SIG-M5 (cell line): ENCODE results near the gene STARD8.

Experiments
- DNase-seq: peaks from one replicate; lab custom pipeline; 2025; lab: John Stamatoyannopoulos, UW

The STARD8 gene

DNA sequence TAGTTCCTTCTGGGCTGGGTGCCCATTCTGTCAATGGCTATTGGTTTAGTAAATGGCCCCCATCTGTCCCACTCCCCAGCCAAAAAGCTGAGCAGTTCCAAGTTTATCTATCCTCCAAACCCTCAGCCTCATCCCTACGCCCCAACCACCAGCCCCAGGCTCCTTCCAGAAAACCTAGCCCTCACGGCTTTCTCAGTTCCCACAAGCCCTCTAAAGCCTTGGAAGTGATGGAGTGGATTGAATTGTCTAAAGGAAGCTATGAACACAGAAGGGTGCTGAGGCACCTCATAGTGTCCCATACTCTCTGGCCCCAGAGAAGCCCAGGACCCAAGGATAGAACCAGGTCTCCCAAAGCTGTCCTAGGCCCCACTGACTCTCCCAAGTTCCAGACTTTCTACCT is 105.8 kb downstream of the STARD8 start:
- no peak for DNase-seq

- no peak for DNase-seq
Measured at GRCh38 chrX:68754406-68754805, 106.9 kb downstream of the STARD8 start.

DNA sequence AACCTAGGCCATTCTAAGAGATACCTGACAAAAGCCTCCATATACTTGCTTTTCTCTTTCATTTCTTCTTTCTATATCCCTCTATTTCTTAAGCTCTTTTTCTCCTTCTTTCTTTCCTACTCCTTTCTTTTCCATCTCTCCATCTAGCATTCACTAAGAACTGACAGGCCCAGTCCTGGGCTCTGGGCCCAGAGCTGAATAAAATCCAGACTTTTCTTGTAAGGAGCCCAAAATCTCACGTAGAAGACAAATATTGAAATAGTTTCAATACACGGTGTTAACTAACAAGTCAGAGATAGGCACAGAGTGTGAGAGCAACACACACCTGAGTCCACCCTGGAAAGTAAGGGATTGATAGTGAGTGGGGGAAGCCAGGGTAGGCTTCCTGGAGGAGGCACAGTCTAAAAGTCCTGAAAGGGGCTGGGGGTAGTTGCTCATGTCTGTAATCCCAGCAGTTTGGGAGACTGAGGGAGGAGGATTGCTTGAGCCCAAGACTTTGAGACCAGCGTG is 108.2 kb downstream of the STARD8 start:
- no peak for DNase-seq

DNA sequence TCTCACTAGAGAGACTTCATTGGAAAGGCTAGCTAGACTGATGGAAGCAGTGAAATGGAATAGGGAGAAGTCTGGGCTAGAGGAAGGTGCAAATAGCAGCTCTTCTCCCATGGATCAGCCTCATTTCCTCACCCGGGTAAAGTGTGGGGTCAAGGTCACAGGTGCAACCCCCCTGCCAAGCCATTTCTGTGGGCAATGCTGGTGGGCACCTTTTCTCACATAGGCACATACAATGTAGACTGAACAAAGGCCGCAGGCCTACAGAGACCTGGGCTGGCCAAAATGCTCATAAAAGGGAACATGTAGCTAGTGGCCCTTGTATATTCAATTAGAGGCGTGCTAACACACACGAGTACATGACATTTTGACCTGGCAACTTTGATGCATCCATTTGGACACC is 109.9 kb downstream of the STARD8 start:
- no peak for DNase-seq

DNA sequence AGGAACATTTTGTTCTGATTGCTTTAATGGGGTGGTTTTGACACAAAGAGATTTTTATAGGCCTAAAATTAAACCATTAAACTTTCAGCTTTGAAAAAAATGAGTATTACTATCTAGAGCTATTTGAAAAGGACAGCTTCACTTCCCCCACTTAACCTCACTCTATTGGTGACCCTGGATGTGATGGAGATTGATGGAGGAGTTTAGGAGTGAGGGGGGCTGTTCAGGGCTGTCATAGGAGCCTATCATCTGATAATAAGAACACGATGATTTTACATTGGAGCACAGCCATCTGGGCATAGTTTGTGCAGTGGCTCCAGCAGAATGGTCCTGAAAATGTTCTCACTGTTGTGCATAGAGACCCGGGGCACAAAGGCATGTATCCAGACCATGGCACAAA is 110.3 kb downstream of the STARD8 start:
- DNase-seq = no peak

DNA sequence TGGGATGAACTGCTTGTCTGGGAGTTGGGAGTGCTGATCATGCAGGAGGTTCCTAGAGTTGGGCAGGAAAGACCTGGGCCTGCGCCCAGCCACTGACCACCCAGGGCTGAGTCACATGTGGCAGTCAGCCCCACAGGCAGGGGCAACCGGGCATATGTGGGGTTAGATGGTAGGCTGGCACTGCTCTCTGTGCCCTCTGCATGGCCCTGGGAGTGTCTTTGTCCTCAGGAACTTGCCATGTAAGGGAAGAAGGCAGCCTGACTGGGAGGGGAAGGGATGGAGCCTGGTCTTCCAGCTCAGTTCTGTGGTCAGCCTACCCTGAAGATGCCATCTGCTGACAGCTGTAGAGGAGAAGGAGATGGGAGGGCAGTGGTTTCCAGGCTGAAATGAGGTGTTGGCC is 111.2 kb downstream of the STARD8 start:
- no peak for DNase-seq

GRCh38 chrX:68761086-68761485 is 113.6 kb downstream of the STARD8 start:
- no peak for DNase-seq

- DNase-seq = no peak
Measured at GRCh38 chrX:68762766-68763165, 115.3 kb downstream of the STARD8 start.

DNA sequence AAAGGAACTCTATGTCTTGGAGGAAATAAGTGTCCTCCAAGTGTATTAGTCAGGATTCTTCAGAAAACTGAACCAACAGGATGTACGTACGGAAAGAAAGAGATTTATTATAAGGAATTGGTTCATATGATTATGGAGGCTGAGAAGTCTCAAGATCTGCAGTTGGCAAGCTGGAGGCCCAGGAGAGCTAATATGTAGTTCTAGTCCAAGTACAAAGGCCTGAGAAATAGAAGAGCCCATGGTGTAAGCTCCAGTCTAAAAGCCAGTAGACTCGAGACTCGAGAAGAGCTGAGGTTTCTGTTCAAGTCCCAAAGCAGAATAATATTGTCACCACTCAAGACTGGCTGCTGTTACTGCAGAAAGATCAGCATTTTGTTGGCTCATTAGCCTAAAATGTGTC is 116.0 kb downstream of the STARD8 start:
- no peak for DNase-seq
